ENCODE data around the gene NCMAP. TPM values are rescaled to one million over a fixed set of nuclear protein-coding genes. Genes with fewer than 3 reads are reported as not detected.
A peak's percentile ranks its signal among the peaks of the same experiment; 100 is the strongest.

NCMAP gene
- polyA plus RNA-seq, 4 donors = 0.81 to 15.7 (median 3.0) TPM

DNA sequence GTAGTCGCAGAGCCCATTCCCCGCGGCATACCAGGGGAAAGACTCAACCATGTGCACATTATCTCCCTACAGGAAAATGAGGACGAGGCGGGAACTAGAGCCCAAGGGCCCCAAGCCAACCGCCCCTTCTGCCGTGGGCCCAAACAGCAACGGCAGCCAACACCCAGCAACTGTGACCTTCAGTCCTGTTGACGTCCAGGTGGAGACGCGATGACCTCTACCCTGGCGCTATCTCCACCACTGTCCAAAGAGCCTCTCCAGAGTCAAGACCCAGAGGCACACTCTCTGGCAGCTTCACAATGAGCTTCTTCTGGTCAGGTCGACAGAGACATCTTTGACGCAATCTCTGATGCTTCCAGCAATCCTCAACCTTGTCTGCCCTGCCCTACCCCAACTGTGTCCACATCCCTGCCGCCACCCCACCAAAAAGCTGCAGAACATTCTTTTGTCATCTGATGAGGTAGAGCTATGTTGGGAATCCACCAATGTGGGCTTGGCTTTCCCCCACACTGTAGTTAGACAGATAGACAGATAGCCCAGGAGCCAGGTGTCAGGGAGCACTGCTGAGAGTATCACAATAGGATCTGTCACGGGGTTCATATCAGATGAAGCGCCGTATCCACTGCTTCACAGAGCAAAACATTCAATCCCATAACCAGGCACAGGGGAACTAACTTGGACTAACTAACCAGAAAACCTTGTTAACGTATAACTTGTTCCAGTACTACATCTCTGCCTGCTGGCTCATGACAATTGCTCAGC is 49.8 kb downstream of the NCMAP start:
- H3K27me3 ChIP-seq (ENCODE audit: control insufficient read depth in 3 of 3, insufficient read depth in 3 of 3, low read length in 3 of 3) = peaks cover 0 to 3% (median 0%) of the 10 kb centered on the region in 3 donors
- peaks cover 0 to 3% (median 0%) of the 10 kb centered on the region in 3 donors for H3K4me1 ChIP-seq (ENCODE audit: control insufficient read depth in 3 of 3, insufficient read depth in 2 of 3, low read depth in 1 of 3, low read length in 2 of 3)
- WGBS, 3 donors = 84 to 87% (median 87%) methylated on average over 19 of the region's 19 CpGs
- H3K27ac ChIP-seq (ENCODE audit: low read depth in 1 of 3, low read length in 2 of 3) = no peak overlapping the region
- FAIRE-seq (no peak), DNase-seq (no peak)
- H3K4me3 ChIP-seq (ENCODE audit: low read depth in 1 of 3, low read length in 3 of 3) = no peak overlapping the region
- no peaks in the 10 kb centered on the region for H3K9me3 ChIP-seq (ENCODE audit: control insufficient read depth in 2 of 2, insufficient read depth in 1 of 2, low read depth in 1 of 2, low read length in 1 of 2)
- peaks cover 0 to 10% (median 0%) of the 10 kb centered on the region in 3 donors for H3K36me3 ChIP-seq (ENCODE audit: control insufficient read depth in 3 of 3, insufficient read depth in 2 of 3, low read depth in 1 of 3, low read length in 3 of 3)

DNA sequence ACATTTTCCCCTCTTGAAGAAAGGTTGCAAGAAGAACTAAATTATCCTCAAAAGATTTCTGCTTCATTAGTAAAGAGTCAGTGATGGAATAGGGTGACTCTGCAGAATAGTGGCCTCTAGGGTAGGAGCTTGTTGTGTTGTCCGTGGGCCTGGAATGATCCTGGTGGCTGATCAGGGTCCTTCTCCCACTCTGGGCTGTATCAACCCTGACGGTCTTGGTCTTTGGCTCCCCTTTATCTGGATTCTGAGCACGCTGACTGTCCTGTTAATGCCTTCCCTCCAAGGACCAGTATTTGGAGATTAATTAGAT is 50.4 kb downstream of the NCMAP start:
- WGBS, 3 donors = 51 to 73% (median 61%) methylated on average over 3 of the region's 3 CpGs
- no peaks in the 10 kb centered on the region for H3K9me3 ChIP-seq (ENCODE audit: control insufficient read depth in 2 of 2, insufficient read depth in 1 of 2, low read depth in 1 of 2, low read length in 1 of 2)

DNA sequence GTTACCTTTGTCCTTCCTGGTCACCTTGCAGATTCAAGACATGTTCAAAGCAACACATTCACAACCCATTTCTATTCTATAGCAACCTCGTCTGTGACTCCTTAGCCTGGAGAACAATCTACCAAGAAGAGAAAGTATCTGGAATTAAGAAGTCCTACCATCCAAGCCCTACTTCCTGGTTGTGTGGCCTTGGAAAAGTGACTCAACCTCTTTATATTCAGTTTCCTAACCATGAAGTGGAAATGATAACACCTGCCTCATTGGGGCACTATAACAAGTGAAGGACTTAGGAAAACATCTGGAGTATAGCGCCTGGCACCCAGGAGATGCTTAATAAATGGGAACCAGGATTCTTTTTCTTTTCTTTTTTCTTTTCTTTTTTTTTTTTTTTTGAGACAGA is 50.7 kb downstream of the NCMAP start:
- H3K27me3 ChIP-seq (ENCODE audit: control insufficient read depth in 3 of 3, insufficient read depth in 3 of 3, low read length in 3 of 3) = peaks cover 0 to 3% (median 0%) of the 10 kb centered on the region in 3 donors
- WGBS, 3 donors = 77 to 84% (median 79%) methylated on average over 2 of the region's 2 CpGs
- no peak overlapping the region for H3K4me3 ChIP-seq (ENCODE audit: low read depth in 1 of 3, low read length in 3 of 3)
- H3K9me3 ChIP-seq (ENCODE audit: control insufficient read depth in 2 of 2, insufficient read depth in 1 of 2, low read depth in 1 of 2, low read length in 1 of 2) = no peaks in the 10 kb centered on the region
- FAIRE-seq (no peak), DNase-seq (peak in 1 of 2 donors; percentile 26)
- peaks cover 0 to 7% (median 0%) of the 10 kb centered on the region in 3 donors for H3K36me3 ChIP-seq (ENCODE audit: control insufficient read depth in 3 of 3, insufficient read depth in 2 of 3, low read depth in 1 of 3, low read length in 3 of 3)
- no peak overlapping the region for H3K27ac ChIP-seq (ENCODE audit: low read depth in 1 of 3, low read length in 2 of 3)
- H3K4me1 ChIP-seq (ENCODE audit: control insufficient read depth in 3 of 3, insufficient read depth in 2 of 3, low read depth in 1 of 3, low read length in 2 of 3) = peaks cover 0 to 3% (median 0%) of the 10 kb centered on the region in 3 donors

More for the DNA sequence above, 50.4 kb downstream of the NCMAP start:
- Histone ChIP-seq H3K36me3 (ENCODE audit: control insufficient read depth in 3 of 3, insufficient read depth in 2 of 3, low read depth in 1 of 3, low read length in 3 of 3) (peaks cover 0 to 7% (median 0%) of the 10 kb centered on the region in 3 donors), H3K27me3 (ENCODE audit: control insufficient read depth in 3 of 3, insufficient read depth in 3 of 3, low read length in 3 of 3) (peaks cover 0 to 3% (median 0%) of the 10 kb centered on the region in 3 donors), H3K4me3 (ENCODE audit: low read depth in 1 of 3, low read length in 3 of 3) (no peak overlapping the region), H3K27ac (ENCODE audit: low read depth in 1 of 3, low read length in 2 of 3) (no peak overlapping the region), H3K4me1 (ENCODE audit: control insufficient read depth in 3 of 3, insufficient read depth in 2 of 3, low read depth in 1 of 3, low read length in 2 of 3) (peaks cover 0 to 3% (median 0%) of the 10 kb centered on the region in 3 donors)
- DNase-seq (no peak), FAIRE-seq (no peak)

DNA sequence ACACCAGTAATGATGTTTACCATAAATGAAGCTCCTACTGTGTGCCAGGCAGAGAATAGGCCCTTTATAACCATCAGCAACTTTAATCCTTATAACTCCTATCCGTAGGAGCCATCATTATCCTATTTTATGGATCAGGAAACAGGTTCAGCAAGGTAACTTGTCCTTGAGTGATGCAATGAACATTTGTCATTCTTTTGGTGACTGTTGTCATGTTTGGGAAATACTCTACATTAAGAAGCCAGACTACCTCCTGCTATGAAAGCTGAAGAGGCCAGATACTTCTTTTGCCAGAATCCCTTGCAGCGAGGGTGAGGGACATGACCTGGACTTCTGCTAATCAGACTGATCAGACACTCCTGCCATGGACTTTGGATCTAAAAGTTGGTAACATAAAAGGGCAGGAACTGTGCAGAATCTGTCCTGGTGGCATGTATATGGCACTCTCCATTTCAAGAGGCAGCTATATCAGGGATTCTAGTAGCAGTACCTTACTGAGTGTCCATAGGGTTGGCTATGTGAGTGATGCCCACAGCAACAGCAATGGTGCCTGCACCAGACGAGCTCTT is 54.1 kb downstream of the NCMAP start:
- Histone ChIP-seq H3K27ac (ENCODE audit: low read depth in 1 of 3, low read length in 2 of 3) (no peak overlapping the region), H3K27me3 (ENCODE audit: control insufficient read depth in 3 of 3, insufficient read depth in 3 of 3, low read length in 3 of 3) (peaks cover 0 to 3% (median 0%) of the 10 kb centered on the region in 3 donors), H3K36me3 (ENCODE audit: control insufficient read depth in 3 of 3, insufficient read depth in 2 of 3, low read depth in 1 of 3, low read length in 3 of 3) (peaks cover 0 to 7% (median 0%) of the 10 kb centered on the region in 3 donors), H3K4me3 (ENCODE audit: low read depth in 1 of 3, low read length in 3 of 3) (no peak overlapping the region), H3K9me3 (ENCODE audit: control insufficient read depth in 2 of 2, insufficient read depth in 1 of 2, low read depth in 1 of 2, low read length in 1 of 2) (no peaks in the 10 kb centered on the region), H3K4me1 (ENCODE audit: control insufficient read depth in 3 of 3, insufficient read depth in 2 of 3, low read depth in 1 of 3, low read length in 2 of 3) (peaks cover 0 to 3% (median 0%) of the 10 kb centered on the region in 3 donors)
- WGBS, 3 donors = 25 to 59% (median 52%) methylated on average over 3 of the region's 3 CpGs
- no peak for FAIRE-seq
- peak; percentile 24 to 81 for DNase-seq

DNA sequence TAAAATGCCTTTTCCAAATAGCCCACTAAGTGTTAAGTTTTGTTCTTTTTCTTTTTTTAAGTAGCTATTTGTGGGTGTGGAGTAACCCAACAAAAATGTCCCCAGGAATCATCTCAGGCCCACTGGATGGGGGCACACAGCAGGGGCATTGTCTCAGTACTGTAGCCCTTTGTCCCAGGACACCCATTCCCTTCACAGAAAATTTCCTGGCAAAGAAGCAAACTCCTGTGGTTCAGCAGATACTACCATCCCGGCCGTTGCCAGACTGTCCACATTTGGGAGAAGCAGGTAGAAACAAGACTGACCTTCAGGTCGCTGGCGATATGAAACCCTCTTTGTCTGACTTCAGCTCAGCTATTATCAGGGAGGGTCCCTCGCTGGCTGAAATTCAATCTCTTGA is 63.5 kb downstream of the NCMAP start:
- WGBS, 3 donors = 74 to 76% (median 75%) methylated on average over 5 of the region's 5 CpGs
- Histone ChIP-seq H3K27ac (ENCODE audit: low read depth in 1 of 3, low read length in 2 of 3) (no peak overlapping the region), H3K9me3 (ENCODE audit: control insufficient read depth in 2 of 2, insufficient read depth in 1 of 2, low read depth in 1 of 2, low read length in 1 of 2) (no peaks in the 10 kb centered on the region), H3K4me3 (ENCODE audit: low read depth in 1 of 3, low read length in 3 of 3) (no peak overlapping the region), H3K36me3 (ENCODE audit: control insufficient read depth in 3 of 3, insufficient read depth in 2 of 3, low read depth in 1 of 3, low read length in 3 of 3) (no peaks in the 10 kb centered on the region), H3K4me1 (ENCODE audit: control insufficient read depth in 3 of 3, insufficient read depth in 2 of 3, low read depth in 1 of 3, low read length in 2 of 3) (peaks cover 0 to 5% (median 0%) of the 10 kb centered on the region in 3 donors), H3K27me3 (ENCODE audit: control insufficient read depth in 3 of 3, insufficient read depth in 3 of 3, low read length in 3 of 3) (no peaks in the 10 kb centered on the region)
- FAIRE-seq (no peak), DNase-seq (no peak)

DNA sequence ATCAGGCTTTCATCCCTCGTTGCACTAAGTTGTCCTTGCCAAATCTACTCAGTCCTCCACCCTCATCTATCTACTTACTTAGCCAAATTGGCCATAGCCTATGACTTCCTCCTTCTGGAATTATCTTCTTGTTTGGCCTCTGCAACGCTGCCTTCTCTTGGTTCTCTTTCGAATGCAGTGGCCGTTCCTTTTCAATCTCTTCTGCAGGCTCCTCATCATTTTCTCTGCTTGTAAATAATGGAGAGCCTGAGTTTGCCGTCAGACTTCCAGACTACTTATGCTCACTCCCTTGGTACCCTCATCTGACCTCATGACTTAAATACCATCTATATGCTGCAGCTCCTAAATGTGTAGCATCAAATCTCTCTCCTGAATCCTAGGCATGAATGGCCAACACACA is 64.8 kb downstream of the NCMAP start:
- 70 to 82% (median 73%) methylated on average over 5 of the region's 5 CpGs for WGBS, 3 donors

DNA sequence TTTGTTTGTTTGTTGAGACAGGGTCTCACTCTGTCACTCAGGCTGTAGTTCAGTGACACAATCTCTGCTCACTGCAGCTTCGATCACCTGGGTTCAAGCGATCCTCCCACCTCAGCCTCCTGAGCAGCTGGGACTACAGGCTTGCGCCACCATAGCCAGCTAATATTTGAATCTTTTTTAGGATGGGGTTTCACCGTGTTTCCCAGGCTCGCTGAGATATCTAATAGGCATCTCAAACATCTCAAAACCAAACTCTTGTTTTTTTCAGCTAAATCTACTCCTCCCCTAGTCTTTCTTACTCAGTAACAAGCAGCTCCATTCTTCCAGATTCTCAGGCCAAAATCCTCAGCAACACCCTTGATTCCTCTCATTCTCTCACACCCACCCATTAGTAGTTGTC is 65.2 kb downstream of the NCMAP start:
- Histone ChIP-seq H3K36me3 (ENCODE audit: control insufficient read depth in 3 of 3, insufficient read depth in 2 of 3, low read depth in 1 of 3, low read length in 3 of 3) (no peaks in the 10 kb centered on the region), H3K4me1 (ENCODE audit: control insufficient read depth in 3 of 3, insufficient read depth in 2 of 3, low read depth in 1 of 3, low read length in 2 of 3) (peaks cover 0 to 5% (median 0%) of the 10 kb centered on the region in 3 donors), H3K4me3 (ENCODE audit: low read depth in 1 of 3, low read length in 3 of 3) (no peak overlapping the region), H3K27me3 (ENCODE audit: control insufficient read depth in 3 of 3, insufficient read depth in 3 of 3, low read length in 3 of 3) (no peaks in the 10 kb centered on the region), H3K9me3 (ENCODE audit: control insufficient read depth in 2 of 2, insufficient read depth in 1 of 2, low read depth in 1 of 2, low read length in 1 of 2) (no peaks in the 10 kb centered on the region), H3K27ac (ENCODE audit: low read depth in 1 of 3, low read length in 2 of 3) (no peak overlapping the region)
- DNase-seq (no peak), FAIRE-seq (no peak)
- WGBS, 3 donors = 86 to 91% (median 90%) methylated on average over 5 of the region's 5 CpGs

More for the DNA sequence above, 64.8 kb downstream of the NCMAP start:
- DNase-seq (no peak), FAIRE-seq (no peak)
- Histone ChIP-seq H3K4me3 (ENCODE audit: low read depth in 1 of 3, low read length in 3 of 3) (no peak overlapping the region), H3K27ac (ENCODE audit: low read depth in 1 of 3, low read length in 2 of 3) (no peak overlapping the region), H3K36me3 (ENCODE audit: control insufficient read depth in 3 of 3, insufficient read depth in 2 of 3, low read depth in 1 of 3, low read length in 3 of 3) (no peaks in the 10 kb centered on the region), H3K9me3 (ENCODE audit: control insufficient read depth in 2 of 2, insufficient read depth in 1 of 2, low read depth in 1 of 2, low read length in 1 of 2) (no peaks in the 10 kb centered on the region), H3K4me1 (ENCODE audit: control insufficient read depth in 3 of 3, insufficient read depth in 2 of 3, low read depth in 1 of 3, low read length in 2 of 3) (peaks cover 0 to 5% (median 0%) of the 10 kb centered on the region in 3 donors), H3K27me3 (ENCODE audit: control insufficient read depth in 3 of 3, insufficient read depth in 3 of 3, low read length in 3 of 3) (no peaks in the 10 kb centered on the region)

DNA sequence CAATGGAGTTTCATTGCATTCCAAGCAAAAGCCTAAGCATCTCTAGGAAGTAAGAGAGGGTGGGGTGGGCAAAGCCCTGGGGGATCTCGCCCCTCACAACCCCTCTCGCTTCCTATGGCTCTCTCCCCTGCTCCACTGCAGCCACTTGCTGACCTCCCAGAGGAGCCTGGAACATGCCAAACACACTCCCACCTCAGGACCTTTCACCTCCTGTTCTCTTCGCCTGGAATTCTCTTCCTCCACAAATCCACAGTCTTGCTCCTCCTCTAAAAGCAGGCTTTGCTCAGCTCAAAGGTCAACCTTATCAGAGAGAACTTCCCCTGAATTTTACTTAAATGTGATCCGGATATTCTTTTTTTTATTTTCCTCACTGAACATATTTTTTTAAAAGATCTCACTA is 66.3 kb downstream of the NCMAP start:
- peaks cover 0 to 5% (median 0%) of the 10 kb centered on the region in 3 donors for H3K4me1 ChIP-seq (ENCODE audit: control insufficient read depth in 3 of 3, insufficient read depth in 2 of 3, low read depth in 1 of 3, low read length in 2 of 3)
- FAIRE-seq (no peak), DNase-seq (no peak)
- no peak overlapping the region for H3K27ac ChIP-seq (ENCODE audit: low read depth in 1 of 3, low read length in 2 of 3)
- H3K27me3 ChIP-seq (ENCODE audit: control insufficient read depth in 3 of 3, insufficient read depth in 3 of 3, low read length in 3 of 3) = no peaks in the 10 kb centered on the region
- H3K9me3 ChIP-seq (ENCODE audit: control insufficient read depth in 2 of 2, insufficient read depth in 1 of 2, low read depth in 1 of 2, low read length in 1 of 2) = no peaks in the 10 kb centered on the region
- no peak overlapping the region for H3K4me3 ChIP-seq (ENCODE audit: low read depth in 1 of 3, low read length in 3 of 3)
- H3K36me3 ChIP-seq (ENCODE audit: control insufficient read depth in 3 of 3, insufficient read depth in 2 of 3, low read depth in 1 of 3, low read length in 3 of 3) = no peaks in the 10 kb centered on the region
- 21 to 46% (median 36%) methylated on average over 4 of the region's 4 CpGs for WGBS, 3 donors

Measured in small intestine (tissue), 7 donors.